Right lobe of liver (tissue), 4 donors: ENCODE measurements around the gene PAFAH2.

Experiments used
- CTCF ChIP-seq, 4 donors: fragments of 200-600 bp in 3 of 4; fragments of 450-650 bp in 1 of 4; IDR thresholded peaks; one replicate each; pipeline versions ENCODE4 v1.5.1 to v1.8.0; 2016 to 2022; ENCODE audit warnings: antibody characterized with exemption in 4 of 4, mild to moderate bottlenecking in 2 of 4
- POLR2A ChIP-seq: fragments of 450-650 bp; IDR thresholded peaks from one replicate; pipeline ENCODE4 v1.6.1; 2017; ENCODE audit warnings: antibody characterized with exemption, mild to moderate bottlenecking
- donor health status: DM: no; HTN: no; CAD: no.
- donor health status: DM: no; HTN: no; CAD: no.
- donor health status: DM: no; HTN: yes; CAD: no.

- TF ChIP-seq CTCF (IDR thresholded peaks at IDR 0.05) (no peak), POLR2A (no peak)
These were observed 79.9 kb downstream of the PAFAH2 start for GRCh38 chr1:25917996-25918395.
